ENCODE data around the gene MBD3. TPM values are rescaled to one million over a fixed set of nuclear protein-coding genes. Genes with fewer than 3 reads are reported as not detected.
"Not testable (repeated sequence)": the region's sequence is repeated elsewhere in the genome, so short reads cannot be mapped to it uniquely, and the experiment has no call there.

The MBD3 gene
- total and polyA plus RNA-seq, 8 donors = 39.8 to 154 (median 57.4) TPM

GRCh38 chr19:1538978-1539377, 53.7 kb downstream of the MBD3 start:
- Histone ChIP-seq H3K4me3 (no peak overlapping the region), H3K27me3 (peaks cover 0 to 82% (median 18%) of the 10 kb centered on the region in 3 donors), H3K9me3 (no peaks in the 10 kb centered on the region), H3K36me3 (no peaks in the 10 kb centered on the region), H3K27ac (no peak overlapping the region), H3K4me1 (peaks cover 0 to 12% (median 4%) of the 10 kb centered on the region in 4 donors)
- TF ChIP-seq CTCF (IDR thresholded peaks at IDR 0.05) = no peak
- intact Hi-C loops (cut with DNase I; ENCODE audit: low total_unique reads) = no loop called here
- 28 to 42% (median 34%) methylated on average over 15 of the region's 15 CpGs for WGBS, 5 donors
- no peak for DNase-seq

- WGBS, 5 donors = 88 to 96% (median 93%) methylated on average over 7 of the region's 7 CpGs
- H3K27ac ChIP-seq; DNase-seq; H3K36me3 ChIP-seq; H3K4me1 ChIP-seq; H3K9me3 ChIP-seq; intact Hi-C loops (cut with DNase I; ENCODE audit: low total_unique reads); H3K4me3 ChIP-seq: not testable (repeated sequence)
- peaks cover 0 to 84% (median 25%) of the 10 kb centered on the region in 3 donors for H3K27me3 ChIP-seq
Measured at GRCh38 chr19:1535699-1536098, 57.0 kb downstream of the MBD3 start.

GRCh38 chr19:1534972-1535371, 57.7 kb downstream of the MBD3 start:
- DNase-seq = no peak
- intact Hi-C loops (cut with DNase I; ENCODE audit: low total_unique reads) = no loop called here
- Histone ChIP-seq H3K4me1 (peaks cover 0 to 3% (median 0%) of the 10 kb centered on the region in 4 donors), H3K36me3 (no peaks in the 10 kb centered on the region), H3K4me3 (no peak overlapping the region), H3K27ac (no peak overlapping the region), H3K9me3 (no peaks in the 10 kb centered on the region), H3K27me3 (peaks cover 0 to 82% (median 20%) of the 10 kb centered on the region in 3 donors)
- WGBS, 5 donors = 77 to 87% (median 85%) methylated on average over 3 to 14 of the region's 14 CpGs
- TF ChIP-seq POLR2AphosphoS5 (IDR thresholded peaks at IDR 0.05) (no peak), EP300 (IDR thresholded peaks at IDR 0.05) (no peak), POLR2A (IDR thresholded peaks at IDR 0.05) (no peak), CTCF (IDR thresholded peaks at IDR 0.05) (no peak)

GRCh38 chr19:1533510-1534150, 59.0 kb downstream of the MBD3 start:
- TF ChIP-seq POLR2AphosphoS5 (IDR thresholded peaks at IDR 0.05) (no peak), POLR2A (IDR thresholded peaks at IDR 0.05) (no peak)
- H3K4me1 ChIP-seq = no peaks in the 10 kb centered on the region
- H3K36me3 ChIP-seq = no peaks in the 10 kb centered on the region
- H3K27me3 ChIP-seq = peaks cover 0 to 85% (median 31%) of the 10 kb centered on the region in 3 donors
- H3K27ac ChIP-seq = no peak overlapping the region
- H3K4me3 ChIP-seq = no peak overlapping the region
- H3K9me3 ChIP-seq = no peaks in the 10 kb centered on the region
- WGBS, 5 donors = 56 to 84% (median 70%) methylated on average over 12 to 23 of the region's 23 CpGs
- no peak for DNase-seq
- intact Hi-C loops (cut with DNase I; ENCODE audit: low total_unique reads) = no loop called here

- intact Hi-C loops (cut with DNase I; ENCODE audit: low total_unique reads) = no loop called here
- H3K27ac ChIP-seq = no peak overlapping the region
- no peak overlapping the region for H3K4me3 ChIP-seq
- DNase-seq = no peak
- TF ChIP-seq POLR2AphosphoS5 (IDR thresholded peaks at IDR 0.05) (no peak), CTCF (IDR thresholded peaks at IDR 0.05) (no peak), EP300 (IDR thresholded peaks at IDR 0.05) (no peak), POLR2A (IDR thresholded peaks at IDR 0.05) (no peak)
- H3K27me3 ChIP-seq = peaks cover 0 to 85% (median 28%) of the 10 kb centered on the region in 3 donors
- no peaks in the 10 kb centered on the region for H3K9me3 ChIP-seq
- 83 to 88% (median 86%) methylated on average over 9 of the region's 9 CpGs for WGBS, 5 donors
- H3K36me3 ChIP-seq = no peaks in the 10 kb centered on the region
- no peaks in the 10 kb centered on the region for H3K4me1 ChIP-seq
Measured at GRCh38 chr19:1532003-1532402, 60.7 kb downstream of the MBD3 start.
